Stimulated activated CD8-positive, alpha-beta memory T cell treated with anti-CD3 and anti-CD28 coated beads, Interleukin-15, amount 100 ng/mL, for 24 hours (primary cell): ENCODE measurements around the gene YY2.
"Not testable (repeated sequence)": the region's sequence is repeated elsewhere in the genome, so short reads cannot be mapped to it uniquely, and the experiment has no call there.

Source experiments
- DNase-seq: peaks from one replicate; pipeline ENCODE4 v3.0.0-alpha.2; 2020; ENCODE audit warnings: low read depth

The YY2 gene

DNA sequence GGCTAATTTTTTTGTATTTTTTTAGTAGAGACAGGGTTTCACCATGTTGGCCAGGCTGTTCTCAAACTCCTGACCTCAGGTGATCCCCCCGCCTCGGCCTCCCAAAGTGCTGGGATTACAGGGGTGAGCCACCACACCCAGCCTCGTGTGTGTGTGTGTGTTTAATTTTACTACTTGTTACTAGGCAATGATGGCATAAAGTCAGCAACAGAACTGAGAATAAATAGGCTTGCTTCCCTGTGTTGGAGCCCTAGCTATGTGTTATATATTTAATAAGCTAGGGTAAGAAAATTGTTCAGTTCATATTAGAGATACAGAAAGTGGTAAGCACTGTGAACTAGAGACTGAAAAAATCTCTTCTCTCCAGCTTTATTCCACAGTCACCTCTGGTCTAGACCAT, 18.4 kb downstream of the YY2 start:
- not testable (repeated sequence) for DNase-seq

GRCh38 chrX:21875013-21875412, 19.2 kb downstream of the YY2 start:
- DNase-seq = no peak

- no peak for DNase-seq
Observed at GRCh38 chrX:21881881-21882574, 26.2 kb downstream of the YY2 start.

DNA sequence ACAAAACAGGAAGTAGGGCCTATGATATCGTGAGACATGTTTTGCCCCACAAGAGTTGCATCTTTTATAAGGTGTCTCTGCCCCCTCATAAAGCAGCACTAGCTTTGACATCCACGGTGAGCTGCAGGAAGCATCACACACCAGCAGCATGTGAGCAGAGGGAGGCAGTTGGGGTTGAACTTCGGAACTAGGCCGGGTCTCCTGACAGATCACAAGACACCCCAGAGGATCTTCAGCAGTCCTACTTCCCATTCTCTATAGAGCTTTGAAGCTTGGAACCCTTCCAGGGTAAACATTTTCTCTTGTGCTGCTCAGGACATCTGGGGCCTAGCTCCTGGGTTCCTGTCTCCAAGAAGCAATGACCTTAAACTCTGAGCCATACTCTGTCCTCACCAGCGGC, 27.5 kb downstream of the YY2 start:
- no peak for DNase-seq

DNA sequence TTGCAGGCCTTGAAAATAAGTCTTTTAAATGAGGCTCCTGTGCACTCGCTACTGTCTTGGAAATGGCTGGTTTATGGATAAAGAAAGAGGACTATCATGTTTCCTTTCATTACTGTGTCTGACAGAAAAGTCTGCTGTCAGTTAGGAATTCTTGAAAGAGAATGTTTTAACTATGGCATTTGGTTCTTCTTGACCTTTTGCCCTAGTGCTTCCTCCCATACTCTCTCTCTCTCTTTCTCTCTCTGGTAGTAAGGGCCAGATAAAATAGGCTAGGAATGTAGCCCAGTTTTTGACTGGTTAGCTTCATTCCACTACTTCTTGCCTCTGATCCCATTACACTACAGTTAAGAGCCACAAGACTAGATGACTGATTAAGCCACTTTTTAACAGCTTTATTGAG, 29.8 kb downstream of the YY2 start:
- no peak for DNase-seq

- DNase-seq = no peak
Observed at GRCh38 chrX:21905313-21905712, 49.5 kb downstream of the YY2 start.

DNA sequence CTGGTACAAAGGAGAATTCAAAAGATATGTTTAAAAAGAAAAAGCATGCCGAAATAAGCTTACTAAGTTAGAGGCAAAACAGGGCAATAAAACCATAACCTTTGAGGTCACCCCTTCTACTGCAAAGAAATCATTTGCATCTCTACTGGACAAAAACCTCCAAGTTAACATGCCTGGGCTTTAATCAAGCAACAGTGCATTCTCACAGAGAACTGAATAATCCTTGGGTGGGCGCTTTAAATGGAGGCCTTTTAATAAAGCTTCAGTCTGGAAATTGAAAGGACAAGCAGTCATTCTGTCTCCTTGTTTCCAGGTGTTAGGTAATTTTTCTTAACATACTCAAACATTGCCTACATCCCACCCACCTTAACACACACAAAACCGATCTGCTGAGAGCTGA, 50.2 kb downstream of the YY2 start:
- DNase-seq = no peak

DNA sequence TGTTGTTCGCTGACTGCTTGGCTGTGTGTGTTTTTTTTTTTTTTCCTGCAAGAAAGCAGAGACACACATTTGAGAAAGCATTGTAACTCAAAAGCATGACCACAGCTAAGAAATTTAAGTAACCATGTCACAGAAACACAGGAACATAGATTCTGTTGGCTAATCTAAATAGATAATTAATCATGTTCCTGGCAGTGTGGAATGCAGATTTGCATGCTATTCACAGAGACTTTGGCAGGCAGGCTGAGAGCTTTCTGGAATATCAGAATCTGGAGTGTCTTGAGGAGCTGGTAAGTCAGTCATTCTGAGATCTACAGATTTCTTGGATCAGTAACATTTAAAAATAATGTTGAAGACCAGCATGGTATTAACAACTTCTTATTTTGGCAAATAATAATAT, 51.5 kb downstream of the YY2 start:
- DNase-seq = no peak
